NCI-H1417 treated with DMSO at 0.1 percent for 48 hours (cell line): ENCODE results near the gene MEOX2.

Source experiments
- DNase-seq: peaks from one replicate; lab custom pipeline; 2025; lab: John Stamatoyannopoulos, UW

MEOX2 gene

DNA sequence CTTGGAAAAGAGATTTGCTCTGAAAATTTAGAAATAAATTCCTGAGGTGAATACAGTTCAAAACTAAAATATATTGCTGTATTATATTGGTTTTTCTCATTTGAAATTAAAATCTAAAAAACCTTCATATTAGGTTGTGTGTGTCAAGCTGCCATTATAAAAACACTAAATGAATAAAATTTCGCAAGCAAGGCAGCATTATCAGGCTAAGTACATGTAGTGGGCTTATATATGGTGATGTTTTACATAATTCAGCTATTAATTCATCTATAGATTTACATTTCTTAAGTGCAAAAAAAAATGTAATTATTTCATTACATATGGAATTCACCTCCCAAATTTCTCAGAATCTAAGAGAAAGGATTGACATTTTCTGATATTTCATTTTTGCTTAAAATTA lies 5.3 kb downstream of the MEOX2 start:
- DNase-seq = no peak

DNA sequence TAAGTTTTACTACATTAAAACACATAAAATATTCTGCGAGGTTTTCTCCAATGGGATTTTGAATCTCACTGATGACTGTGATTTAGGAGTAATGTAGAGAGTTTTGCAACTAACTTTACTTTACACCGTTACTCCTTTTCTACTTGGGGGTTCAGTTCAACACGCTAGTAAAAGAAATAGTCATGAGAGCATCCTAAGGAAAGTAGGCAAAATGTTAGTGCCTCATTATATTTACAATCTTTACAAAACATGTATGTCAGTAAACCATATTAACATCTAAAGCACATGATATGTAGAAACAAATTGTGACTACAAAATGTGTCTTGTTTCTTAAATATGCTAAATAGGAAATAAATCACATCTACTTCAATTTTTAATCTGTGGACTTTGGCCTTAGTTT lies 6.0 kb downstream of the MEOX2 start:
- no peak for DNase-seq

DNA sequence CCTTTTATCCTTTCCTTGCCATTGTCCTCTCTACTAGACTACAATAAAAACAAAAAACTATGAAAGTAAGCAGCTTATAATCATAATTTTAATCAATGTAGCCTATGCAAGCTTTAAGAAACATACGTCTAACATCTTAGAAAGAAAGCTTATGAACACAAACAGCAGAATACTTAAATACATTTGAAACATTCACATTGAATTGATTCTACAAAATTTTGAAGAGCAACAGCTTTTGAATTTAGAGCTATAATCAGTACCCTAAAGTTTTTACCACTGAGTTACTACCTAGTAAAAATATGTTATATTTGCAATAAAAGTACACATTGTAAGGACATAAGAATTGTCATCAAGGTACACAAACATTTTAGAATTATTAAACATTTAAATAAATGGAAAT lies 7.2 kb downstream of the MEOX2 start:
- no peak for DNase-seq

- no peak for DNase-seq
These were observed 7.8 kb downstream of the MEOX2 start for GRCh38 chr7:15678653-15679052.

- DNase-seq = no peak
These were observed 11.1 kb downstream of the MEOX2 start for GRCh38 chr7:15675379-15675778.

DNA sequence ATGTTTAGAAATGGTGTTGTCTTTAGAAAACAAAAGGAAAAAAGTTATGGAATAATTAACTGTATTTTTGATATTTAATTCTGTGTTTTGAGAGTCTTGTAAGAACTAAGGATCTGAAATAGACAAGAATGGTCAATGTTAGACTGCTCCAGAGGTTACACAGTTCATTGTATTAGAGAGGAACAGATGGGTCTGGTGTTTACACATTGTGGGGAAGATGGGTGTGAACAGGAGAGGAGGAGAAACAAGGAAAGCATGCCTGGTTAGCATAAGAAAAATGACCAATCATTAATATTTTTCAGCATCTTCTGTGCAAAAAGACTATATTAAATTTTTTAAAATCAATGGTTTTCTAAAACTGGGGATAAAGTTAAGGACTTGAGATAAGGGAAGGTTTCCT lies 11.9 kb downstream of the MEOX2 start:
- DNase-seq = no peak

DNA sequence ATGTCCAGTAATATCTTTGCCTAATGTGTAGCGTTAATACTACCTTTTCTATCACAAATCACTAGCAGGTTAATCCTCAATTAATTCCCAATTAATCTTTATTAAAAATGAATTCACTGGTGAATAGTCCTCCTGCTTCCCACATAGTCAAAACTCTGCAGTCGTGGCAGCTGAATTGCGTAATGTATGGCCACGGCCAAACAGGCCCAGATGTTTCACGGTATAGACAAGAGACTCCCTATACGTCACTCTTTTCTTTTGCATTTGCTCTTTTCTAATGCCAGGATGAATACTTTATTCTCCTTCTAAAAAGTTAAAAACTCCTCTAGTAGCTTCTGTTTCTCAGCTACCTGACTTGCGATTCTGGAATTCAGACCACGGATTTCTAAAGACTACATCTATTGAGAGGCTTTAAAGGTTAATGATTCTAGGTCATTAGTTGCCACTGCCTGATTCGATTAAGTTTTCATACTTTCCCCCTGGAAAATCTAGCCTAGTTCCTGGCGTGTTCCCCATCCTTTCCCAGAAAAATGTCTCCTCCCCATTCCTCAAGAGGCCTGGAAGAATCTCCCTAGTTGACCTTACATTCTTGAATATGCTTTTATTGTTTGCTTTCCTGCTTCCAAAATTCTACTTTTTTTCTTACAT lies 16.9 kb downstream of the MEOX2 start:
- DNase-seq = no peak

- DNase-seq = no peak
These were observed 18.5 kb downstream of the MEOX2 start for GRCh38 chr7:15667991-15668390.

GRCh38 chr7:15662451-15662850 lies 24.0 kb downstream of the MEOX2 start:
- DNase-seq = no peak

DNA sequence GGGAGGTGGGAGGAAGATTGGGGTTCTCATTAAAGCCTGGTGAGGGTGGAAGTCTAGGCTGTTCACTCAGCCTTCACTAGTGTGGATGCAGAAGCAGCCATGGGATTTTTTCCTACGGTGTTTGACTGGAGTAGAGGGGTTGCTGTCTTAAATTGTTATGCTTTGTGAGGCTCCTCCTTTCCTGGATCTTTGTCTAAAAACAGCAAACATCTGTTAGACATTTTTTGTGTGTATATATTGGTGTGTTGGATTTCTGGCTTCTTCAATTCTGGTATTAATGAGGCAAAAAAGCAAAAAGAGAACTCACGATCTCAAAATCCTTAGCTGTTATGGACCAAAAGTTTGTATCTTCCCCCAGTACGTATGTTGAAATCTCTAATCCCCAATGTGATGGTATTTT lies 28.2 kb downstream of the MEOX2 start:
- no peak for DNase-seq

GRCh38 chr7:15652776-15653290 lies 33.6 kb downstream of the MEOX2 start:
- DNase-seq = no peak

GRCh38 chr7:15651693-15652092 lies 34.8 kb downstream of the MEOX2 start:
- DNase-seq = no peak

DNA sequence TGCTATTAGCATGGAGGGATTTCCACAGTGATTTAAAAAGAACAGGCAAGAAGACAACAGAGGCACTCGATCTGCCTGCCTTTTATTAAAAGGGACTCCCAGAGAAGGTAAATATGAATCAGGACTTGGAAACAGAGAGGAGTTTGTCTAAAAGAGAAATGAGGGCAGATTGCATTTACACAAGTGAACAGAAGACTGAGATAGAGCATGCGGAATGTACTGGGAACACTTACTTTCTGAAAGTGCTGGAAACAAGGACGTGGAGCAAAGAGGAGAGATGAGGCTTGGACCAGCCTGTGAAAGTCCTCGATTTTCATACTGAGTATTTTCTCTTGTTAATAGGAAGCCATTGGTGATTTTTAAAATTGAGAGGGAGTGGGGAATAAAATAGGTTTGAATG lies 35.7 kb downstream of the MEOX2 start:
- no peak for DNase-seq

DNA sequence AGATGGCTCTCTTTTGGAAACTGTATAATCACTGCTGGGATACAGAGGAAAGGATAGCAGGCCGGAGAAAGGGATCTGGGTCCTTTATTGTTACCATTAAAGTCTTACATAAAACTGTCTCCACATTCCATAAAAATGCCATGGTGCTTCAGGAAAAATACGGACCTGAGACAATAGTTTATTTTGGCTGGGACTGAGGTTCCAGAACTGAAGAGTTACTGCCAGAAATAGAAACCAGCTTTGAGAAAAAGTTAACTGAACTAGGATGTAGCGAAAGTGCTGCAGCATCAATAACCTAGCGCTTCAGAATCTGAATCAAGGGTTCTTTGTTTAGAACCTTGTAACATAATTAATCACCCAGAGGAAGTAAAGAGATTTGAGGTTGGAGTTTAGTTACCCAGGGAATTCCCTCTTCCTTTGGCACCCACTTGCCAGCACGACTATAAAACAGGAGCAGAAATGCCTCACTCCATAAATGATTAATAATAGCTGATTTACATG lies 38.0 kb downstream of the MEOX2 start:
- no peak for DNase-seq

DNA sequence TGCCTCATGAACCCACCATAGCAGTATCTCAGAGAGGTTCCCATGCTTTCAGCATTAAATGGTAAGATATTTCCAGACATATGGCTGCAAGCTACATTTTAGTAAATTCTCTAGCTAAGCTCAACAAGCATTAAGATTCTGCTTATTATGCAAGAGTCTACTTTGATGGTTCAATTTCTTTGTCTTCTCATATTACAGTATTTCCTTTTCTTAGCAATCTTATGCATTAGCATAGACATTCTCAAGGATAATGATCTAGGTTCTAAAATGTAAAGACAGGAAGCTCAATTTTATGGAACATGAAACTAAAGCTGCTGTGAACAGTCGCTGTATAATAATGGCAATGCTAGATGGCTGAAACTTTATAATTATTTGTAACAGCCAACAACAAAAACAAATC lies 39.2 kb downstream of the MEOX2 start:
- DNase-seq = no peak

DNA sequence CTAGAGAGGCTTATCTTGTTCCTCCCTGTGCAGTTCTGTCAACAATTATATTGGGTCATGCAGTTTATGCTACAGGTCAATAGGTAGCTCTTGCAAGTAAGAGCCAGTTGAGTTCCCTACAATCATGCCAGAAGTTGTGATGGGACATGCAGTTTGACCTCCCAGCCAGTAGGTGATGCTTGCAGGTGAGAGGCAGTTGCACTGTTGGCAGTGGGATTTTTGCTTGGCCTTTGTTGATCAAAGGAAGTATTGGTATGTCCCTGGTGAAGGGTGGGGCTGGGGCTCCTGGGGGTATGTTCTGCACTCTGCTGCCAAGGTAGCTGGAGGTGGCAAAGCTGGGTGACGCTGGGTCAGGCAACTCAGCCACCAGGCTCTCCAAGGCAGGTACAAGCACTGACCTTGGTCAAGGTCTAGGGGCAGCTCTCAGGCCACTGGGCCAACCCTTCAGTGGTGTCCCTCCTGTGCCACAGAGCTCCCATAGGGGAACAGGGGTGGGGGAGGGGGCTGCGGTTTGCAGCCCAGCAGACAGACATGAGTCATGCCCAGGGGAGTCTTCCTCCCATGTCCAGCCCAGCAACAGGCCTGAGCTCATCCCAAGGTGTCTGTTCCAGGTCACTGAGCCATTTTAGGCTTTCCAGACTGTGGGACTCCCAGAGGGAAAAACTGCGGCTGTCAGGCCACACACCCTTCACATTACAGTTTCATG lies 43.3 kb downstream of the MEOX2 start:
- no peak for DNase-seq

DNA sequence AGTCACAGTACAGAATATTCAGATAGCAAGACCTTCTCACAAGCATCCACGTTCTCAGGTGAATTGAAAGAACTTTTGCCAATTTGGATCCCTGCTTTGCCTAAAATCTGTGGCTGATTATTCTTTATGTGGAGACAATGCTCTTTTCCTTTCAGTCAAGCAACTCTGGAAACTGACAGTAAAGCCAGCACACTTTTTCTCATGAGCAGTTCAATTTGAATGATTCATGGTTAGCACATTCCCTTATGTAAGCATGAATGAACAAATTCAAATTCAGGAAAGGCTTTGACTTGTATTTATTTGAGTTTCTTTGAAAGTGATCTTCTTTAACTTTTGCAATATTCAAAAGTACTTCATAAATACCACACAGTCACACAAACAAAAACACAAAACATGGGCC lies 57.6 kb downstream of the MEOX2 start:
- DNase-seq = no peak

- no peak for DNase-seq
These were observed 60.4 kb downstream of the MEOX2 start for GRCh38 chr7:15626041-15626440.

GRCh38 chr7:15625466-15625865 lies 61.0 kb downstream of the MEOX2 start:
- no peak for DNase-seq

DNA sequence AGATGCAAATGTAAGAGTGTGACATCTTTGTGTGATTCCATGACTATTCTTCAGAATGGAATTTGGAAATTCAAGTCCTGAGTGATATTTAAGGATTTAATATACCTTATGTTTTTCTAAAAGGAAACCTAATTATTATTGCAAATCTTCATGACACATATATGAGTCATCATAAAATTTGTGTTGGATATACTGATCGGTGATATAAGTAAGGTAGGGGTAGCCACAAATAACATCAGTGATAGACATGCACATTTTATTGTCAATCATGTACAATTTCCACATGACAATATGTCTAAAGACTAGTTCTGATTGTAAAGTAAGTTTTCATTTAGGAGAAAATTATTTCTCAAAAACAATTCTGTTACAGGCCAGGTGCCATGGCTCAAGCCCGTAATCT lies 65.0 kb downstream of the MEOX2 start:
- DNase-seq = no peak

- DNase-seq = no peak
These were observed 65.8 kb downstream of the MEOX2 start for GRCh38 chr7:15620491-15621185.

- DNase-seq = no peak
These were observed 68.2 kb downstream of the MEOX2 start for GRCh38 chr7:15618275-15618674.

DNA sequence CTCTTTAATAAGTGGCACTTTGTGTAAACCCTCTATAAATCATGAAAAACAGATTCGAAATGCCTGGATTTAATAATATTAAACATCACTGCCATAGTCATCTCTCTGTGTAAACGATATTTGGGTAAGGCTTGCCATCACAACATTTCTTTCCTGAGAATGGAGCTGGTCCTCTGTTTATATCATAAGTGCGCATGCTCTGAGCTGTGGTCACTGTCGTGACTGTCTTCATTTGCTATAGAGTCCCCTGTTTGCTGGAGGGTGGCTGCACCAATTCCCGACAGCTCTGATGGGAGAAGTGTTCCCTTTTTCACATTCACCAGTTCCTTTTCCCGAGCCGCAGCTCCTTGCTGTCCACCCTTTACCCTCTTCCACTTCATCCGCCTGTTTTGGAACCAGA lies 74.3 kb downstream of the MEOX2 start:
- DNase-seq = no peak
